NCI-H345 treated with DMSO at 0.1 percent for 48 hours (cell line): ENCODE results near the gene STX2.
A peak's percentile ranks its signal among the peaks of the same experiment; 100 is the strongest.
"Not testable (repeated sequence)": the region's sequence is repeated elsewhere in the genome, so short reads cannot be mapped to it uniquely, and the experiment has no call there.

Experiments used
- DNase-seq: peaks from one replicate; lab custom pipeline; 2025; ENCODE audit not compliant: unreplicated experiment; lab: John Stamatoyannopoulos, UW

Gene STX2

GRCh38 chr12:130870442-130871285 is 31.6 kb upstream of the STX2 start:
- DNase-seq, result no peak

- DNase-seq, result no peak
These were observed 29.4 kb upstream of the STX2 start for GRCh38 chr12:130868412-130868811.

- no peak for DNase-seq
These were observed 24.2 kb upstream of the STX2 start for GRCh38 chr12:130863298-130863697.

GRCh38 chr12:130862771-130863170 is 23.7 kb upstream of the STX2 start:
- DNase-seq, result not testable (repeated sequence)

- DNase-seq, result no peak
These were observed 23.1 kb upstream of the STX2 start for GRCh38 chr12:130862161-130862560.

- DNase-seq, result no peak
These were observed 21.3 kb upstream of the STX2 start for GRCh38 chr12:130860311-130860710.

GRCh38 chr12:130859161-130859560 is 20.1 kb upstream of the STX2 start:
- DNase-seq, result no peak

- DNase-seq, result no peak
These were observed 19.0 kb upstream of the STX2 start for GRCh38 chr12:130858084-130858483.

- DNase-seq, result no peak
These were observed 17.0 kb upstream of the STX2 start for GRCh38 chr12:130856088-130856487.

GRCh38 chr12:130850418-130851021 is 11.5 kb upstream of the STX2 start:
- no peak for DNase-seq

GRCh38 chr12:130849561-130850417 is 10.7 kb upstream of the STX2 start:
- no peak for DNase-seq

GRCh38 chr12:130848785-130849305 is 9.8 kb upstream of the STX2 start:
- not testable (repeated sequence) for DNase-seq

- DNase-seq, result not testable (repeated sequence)
These were observed 9.1 kb upstream of the STX2 start for GRCh38 chr12:130848105-130848504.

- no peak for DNase-seq
These were observed 8.1 kb upstream of the STX2 start for GRCh38 chr12:130847112-130847511.

GRCh38 chr12:130846369-130846768 is 7.3 kb upstream of the STX2 start:
- no peak for DNase-seq

- no peak for DNase-seq
These were observed 837 bp upstream of the STX2 start for GRCh38 chr12:130839770-130840404.

- DNase-seq, result peak; percentile 14
These were observed 633 bp downstream of the STX2 start for GRCh38 chr12:130838284-130838950.

GRCh38 chr12:130835436-130835835 is 3.6 kb downstream of the STX2 start:
- DNase-seq, result no peak

GRCh38 chr12:130835011-130835410 is 4.0 kb downstream of the STX2 start:
- DNase-seq, result no peak

GRCh38 chr12:130832561-130833209 is 6.4 kb downstream of the STX2 start:
- DNase-seq, result no peak
